Gastroesophageal sphincter (tissue), 4 donors: ENCODE results near the gene MGRN1. TPM values are rescaled to one million over a fixed set of nuclear protein-coding genes. Genes with fewer than 3 reads are reported as not detected.

Experiments
- ATAC-seq: fragments of 150-250 bp; one replicate; pipeline ENCODE4 v1.9.1; 2016; ENCODE audit warnings: mild to moderate bottlenecking, moderate library complexity
- H3K27ac ChIP-seq, 4 donors: fragments of 200-600 bp; sonication (generic) in 3 of 4; 1 replicate in 3 of 4; 2 replicates in 1 of 4; pipeline ENCODE4 v1.5.1; 2016 to 2019
- H3K27me3 ChIP-seq: fragments of 200-600 bp; sonication (generic); one replicate; pipeline ENCODE4 v1.5.1; 2019
- H3K36me3 ChIP-seq, 2 donors: fragments of 200-600 bp; sonication (generic); one replicate each; pipeline ENCODE4 v1.5.1; 2019; ENCODE audit warnings: control low read depth in 1 of 2
- H3K4me1 ChIP-seq, 3 donors: fragments of 200-600 bp; sonication (generic); 1 replicate in 2 of 3; 2 replicates in 1 of 3; pipeline ENCODE4 v1.5.1; 2016 to 2019; ENCODE audit warnings: control low read depth in 2 of 3
- H3K4me3 ChIP-seq, 2 donors: fragments of 200-600 bp; sonication (generic); one replicate each; pipeline ENCODE4 v1.5.1; 2019; ENCODE audit warnings: mild to moderate bottlenecking in 1 of 2, moderate library complexity in 1 of 2
- H3K9me3 ChIP-seq, 3 donors: fragments of 200-600 bp; sonication (generic); one replicate each; pipeline ENCODE4 v1.5.1; 2017 to 2019; ENCODE audit warnings: control low read depth in 2 of 3
- EP300 ChIP-seq: sonication (generic); formaldehyde crosslinking; IDR thresholded peaks from one replicate; pipeline ENCODE4 v1.6.1; 2017; ENCODE audit warnings: antibody characterized with exemption, mild to moderate bottlenecking
- POLR2A ChIP-seq, 2 donors: fragments of 450-650 bp; IDR thresholded peaks; one replicate each; pipeline ENCODE4 v1.6.1; 2017; ENCODE audit warnings: antibody characterized with exemption in 2 of 2, mild to moderate bottlenecking in 2 of 2, moderate library complexity in 1 of 2
- POLR2AphosphoS5 ChIP-seq: sonication (generic); formaldehyde crosslinking; IDR thresholded peaks from one replicate; pipeline ENCODE4 v1.6.1; 2017; ENCODE audit warnings: antibody characterized with exemption
- WGBS, 2 donors: methylation state at CpG; one replicate each; pipeline ENCODE4 v1.1.5; 2018; ENCODE audit warnings: low coverage in 1 of 2; 5-methylcytosine and 5-hydroxymethylcytosine counted together
- total RNA-seq, 4 donors: library from RNA; depleted of rRNA; stranded (reverse); fragments of >200 nt; gene quantifications; one replicate each; pipeline ENCODE4 v1.1.0, GENCODE V29; 2016
- TF ChIP-seq, protein P1 (sequence below), 4 experiments: fragments of 200-600 bp in 2 of 4; fragments of 450-650 bp in 2 of 4; sonication (generic) in 1 of 4; IDR thresholded peaks; one replicate each; pipeline ENCODE4 v1.5.1; 2017 to 2019; ENCODE audit warnings: antibody characterized with exemption in 4 of 4, mild to moderate bottlenecking in 2 of 4, moderate library complexity in 2 of 4

MGRN1 gene
- total RNA-seq, 4 donors from 2014 or later, result 29.2 to 67.0 (median 40.5) TPM

DNA sequence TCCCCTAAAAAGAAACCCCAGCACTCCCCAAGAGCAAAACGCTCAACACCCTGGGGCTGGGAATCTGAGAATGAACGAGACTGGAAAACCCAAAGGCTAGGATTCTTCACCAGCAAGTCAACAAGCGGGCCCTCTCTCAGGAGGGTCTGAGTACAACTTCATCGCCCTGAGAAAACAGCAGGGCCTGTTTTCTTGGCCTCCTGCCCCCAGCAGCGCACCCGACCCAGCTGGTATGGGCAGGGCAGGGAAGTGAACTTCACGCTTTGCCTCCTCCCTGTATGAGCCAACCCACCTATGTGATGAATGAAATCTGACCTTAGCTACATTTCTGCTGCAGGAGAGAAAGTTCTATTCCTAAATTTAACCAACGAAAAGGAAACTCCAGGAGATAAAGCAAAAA is 79.9 kb downstream of the MGRN1 start:
- WGBS, 2 donors, result 83 to 100% methylated on average over 1 to 6 of the region's 8 CpGs
- H3K4me1 ChIP-seq, result no peaks in the 10 kb centered on the region
- no peak overlapping the region for H3K27ac ChIP-seq
- H3K9me3 ChIP-seq, result no peaks in the 10 kb centered on the region
- TF ChIP-seq POLR2A (IDR thresholded peaks at IDR 0.05) (no peak), POLR2AphosphoS5 (no peak), EP300 (no peak)
- TF ChIP-seq, protein P1, sequence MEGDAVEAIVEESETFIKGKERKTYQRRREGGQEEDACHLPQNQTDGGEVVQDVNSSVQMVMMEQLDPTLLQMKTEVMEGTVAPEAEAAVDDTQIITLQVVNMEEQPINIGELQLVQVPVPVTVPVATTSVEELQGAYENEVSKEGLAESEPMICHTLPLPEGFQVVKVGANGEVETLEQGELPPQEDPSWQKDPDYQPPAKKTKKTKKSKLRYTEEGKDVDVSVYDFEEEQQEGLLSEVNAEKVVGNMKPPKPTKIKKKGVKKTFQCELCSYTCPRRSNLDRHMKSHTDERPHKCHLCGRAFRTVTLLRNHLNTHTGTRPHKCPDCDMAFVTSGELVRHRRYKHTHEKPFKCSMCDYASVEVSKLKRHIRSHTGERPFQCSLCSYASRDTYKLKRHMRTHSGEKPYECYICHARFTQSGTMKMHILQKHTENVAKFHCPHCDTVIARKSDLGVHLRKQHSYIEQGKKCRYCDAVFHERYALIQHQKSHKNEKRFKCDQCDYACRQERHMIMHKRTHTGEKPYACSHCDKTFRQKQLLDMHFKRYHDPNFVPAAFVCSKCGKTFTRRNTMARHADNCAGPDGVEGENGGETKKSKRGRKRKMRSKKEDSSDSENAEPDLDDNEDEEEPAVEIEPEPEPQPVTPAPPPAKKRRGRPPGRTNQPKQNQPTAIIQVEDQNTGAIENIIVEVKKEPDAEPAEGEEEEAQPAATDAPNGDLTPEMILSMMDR (IDR thresholded peaks at IDR 0.05), result no peak
- no peaks in the 10 kb centered on the region for H3K27me3 ChIP-seq
- H3K4me3 ChIP-seq, result no peak overlapping the region
- ATAC-seq, result no peak
- peaks cover 0 to 92% of the 10 kb centered on the region in 2 donors for H3K36me3 ChIP-seq

DNA sequence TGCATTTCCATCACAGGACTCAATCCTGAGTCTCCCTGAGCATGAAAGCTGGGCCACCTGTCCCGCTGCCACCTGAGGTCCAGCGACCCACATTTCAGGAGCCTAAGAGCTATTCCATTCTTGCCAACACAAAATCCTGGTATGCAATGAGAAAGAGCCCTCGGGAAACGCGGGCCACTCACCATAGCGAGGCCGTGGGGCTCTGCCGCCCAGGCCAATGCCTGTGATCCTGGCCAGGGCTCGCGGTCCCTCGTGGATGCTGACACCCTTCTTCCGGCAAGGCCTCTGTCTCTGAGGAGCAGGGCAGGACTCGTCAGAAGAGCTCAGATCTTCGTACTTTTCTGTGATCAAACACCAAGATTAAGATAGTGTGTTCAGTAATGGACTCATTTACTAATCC is 80.3 kb downstream of the MGRN1 start:
- 92 to 96% methylated on average over 8 to 12 of the region's 14 CpGs for WGBS, 2 donors
- ATAC-seq, result no peak
- peaks cover 0 to 92% of the 10 kb centered on the region in 2 donors for H3K36me3 ChIP-seq
- no peak overlapping the region for H3K4me3 ChIP-seq
- TF ChIP-seq POLR2AphosphoS5 (no peak), EP300 (no peak), POLR2A (IDR thresholded peaks at IDR 0.05) (no peak)
- TF ChIP-seq, protein P1 (IDR thresholded peaks at IDR 0.05), result no peak
- H3K27ac ChIP-seq, result no peak overlapping the region
- H3K9me3 ChIP-seq, result no peaks in the 10 kb centered on the region
- H3K27me3 ChIP-seq, result no peaks in the 10 kb centered on the region
- H3K4me1 ChIP-seq, result no peaks in the 10 kb centered on the region

DNA sequence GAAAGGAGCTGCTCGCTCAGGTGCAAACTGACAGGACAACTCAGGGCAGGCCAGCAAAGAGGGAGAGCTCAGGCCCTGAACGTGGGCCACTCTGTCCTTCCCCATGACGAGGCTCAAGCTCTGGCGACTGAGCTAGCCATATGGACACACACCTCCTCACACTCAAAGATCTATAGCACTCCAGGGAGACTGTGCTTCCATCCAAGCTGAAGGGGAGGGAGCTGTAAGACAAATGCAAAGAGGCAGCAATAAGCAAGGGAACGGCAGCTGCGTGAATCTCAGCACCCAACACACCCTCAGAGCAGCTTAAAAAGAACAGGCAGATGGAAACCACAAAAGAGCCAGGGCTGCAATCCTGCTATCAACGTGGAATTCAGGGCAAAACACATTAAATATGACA is 82.2 kb downstream of the MGRN1 start:
- TF ChIP-seq, protein P1 (IDR thresholded peaks at IDR 0.05), result no peak
- no peak for TF ChIP-seq POLR2A (IDR thresholded peaks at IDR 0.05)
- no peak for TF ChIP-seq EP300
- no peak for TF ChIP-seq POLR2AphosphoS5
- H3K4me1 ChIP-seq, result no peaks in the 10 kb centered on the region
- H3K36me3 ChIP-seq, result peaks cover 0 to 91% of the 10 kb centered on the region in 2 donors
- no peak overlapping the region for H3K27ac ChIP-seq
- H3K4me3 ChIP-seq, result no peak overlapping the region
- ATAC-seq, result no peak
- 75 to 90% methylated on average over 1 to 3 of the region's 7 CpGs for WGBS, 2 donors
- H3K9me3 ChIP-seq, result no peaks in the 10 kb centered on the region
- H3K27me3 ChIP-seq, result no peaks in the 10 kb centered on the region

DNA sequence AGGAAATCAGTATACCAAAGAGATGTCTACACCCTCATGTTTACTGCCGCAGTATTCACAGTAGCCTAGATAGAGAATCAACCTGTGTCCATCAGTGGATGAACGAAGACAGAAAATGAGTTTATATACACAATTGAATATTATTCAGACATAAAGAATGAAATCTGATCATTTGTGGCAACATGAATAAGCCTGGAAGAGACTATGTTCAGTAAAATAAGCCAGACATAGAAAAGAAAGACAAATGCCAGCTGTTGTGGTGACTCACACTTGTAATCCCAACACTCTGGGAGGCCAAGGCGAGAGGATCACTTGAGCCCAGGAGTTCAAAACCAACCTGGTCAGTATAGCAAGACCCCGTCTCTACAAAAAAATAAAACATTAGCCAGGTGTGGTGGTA is 84.9 kb downstream of the MGRN1 start:
- Histone ChIP-seq H3K4me3 (no peak overlapping the region), H3K27ac (no peak overlapping the region), H3K27me3 (no peaks in the 10 kb centered on the region), H3K4me1 (no peaks in the 10 kb centered on the region), H3K9me3 (no peaks in the 10 kb centered on the region), H3K36me3 (peaks cover 0 to 91% of the 10 kb centered on the region in 2 donors)
- no peak for TF ChIP-seq POLR2AphosphoS5
- TF ChIP-seq POLR2A (IDR thresholded peaks at IDR 0.05), result no peak
- TF ChIP-seq, protein P1 (IDR thresholded peaks at IDR 0.05), result no peak
- no peak for TF ChIP-seq EP300
- ATAC-seq, result no peak
- WGBS, 2 donors, result 90 to 98% methylated on average over 4 of the region's 4 CpGs

DNA sequence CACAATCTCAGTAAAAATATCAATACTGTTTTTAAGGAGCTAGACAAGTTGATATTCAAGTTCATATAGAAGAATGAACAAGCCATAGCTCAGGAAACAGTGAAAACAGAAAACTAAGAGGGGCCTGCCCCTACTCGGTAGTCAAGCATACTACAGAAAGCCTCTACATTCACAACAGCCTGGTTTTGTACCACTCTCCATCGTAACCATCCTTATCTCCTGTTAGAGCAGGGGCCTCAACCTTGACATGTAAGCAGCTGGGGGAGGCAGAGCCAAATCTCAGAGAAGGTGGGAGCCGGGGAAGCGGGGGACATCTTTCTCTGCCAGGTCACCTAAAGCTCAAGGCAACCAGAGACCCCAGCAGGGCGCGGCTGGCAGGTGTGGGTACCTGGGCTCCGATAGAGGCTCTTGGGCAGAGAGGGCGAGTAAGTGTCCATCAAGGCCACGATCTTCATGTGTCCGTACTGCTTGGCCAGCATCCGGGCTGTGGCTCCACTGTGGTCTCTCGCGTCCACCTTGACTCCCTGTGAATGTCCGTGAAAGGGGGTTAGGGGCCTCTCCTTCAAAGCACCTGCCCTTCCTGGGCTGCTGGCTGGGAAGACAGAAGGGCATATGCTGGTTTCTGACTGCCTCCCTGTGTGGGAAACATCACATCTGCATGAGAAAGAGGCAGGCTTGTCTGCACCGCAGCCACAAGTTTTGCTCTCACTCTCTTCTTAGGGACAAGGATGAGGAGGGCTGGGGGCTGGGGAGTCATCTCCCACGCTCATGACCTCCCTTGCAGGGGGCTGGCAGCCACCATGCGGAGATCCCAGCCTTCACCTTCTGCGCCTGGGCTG is 89.3 kb downstream of the MGRN1 start:
- no peak for ATAC-seq
- WGBS, 2 donors, result 78% methylated on average over 4 to 6 of the region's 18 CpGs
- H3K4me3 ChIP-seq, result no peak overlapping the region
- H3K9me3 ChIP-seq, result no peaks in the 10 kb centered on the region
- H3K27ac ChIP-seq, result no peak overlapping the region
- TF ChIP-seq, protein P1 (IDR thresholded peaks at IDR 0.05), result no peak
- H3K27me3 ChIP-seq, result no peaks in the 10 kb centered on the region
- no peaks in the 10 kb centered on the region for H3K4me1 ChIP-seq
- H3K36me3 ChIP-seq, result peaks cover 0 to 88% of the 10 kb centered on the region in 2 donors
